ENCODE results near the gene TCF4. TPM values are rescaled to one million over a fixed set of nuclear protein-coding genes. Genes with fewer than 3 reads are reported as not detected.

Gene TCF4
- polyA plus RNA-seq, 4 donors: 55.7 to 78.2 (median 72.4) TPM

DNA sequence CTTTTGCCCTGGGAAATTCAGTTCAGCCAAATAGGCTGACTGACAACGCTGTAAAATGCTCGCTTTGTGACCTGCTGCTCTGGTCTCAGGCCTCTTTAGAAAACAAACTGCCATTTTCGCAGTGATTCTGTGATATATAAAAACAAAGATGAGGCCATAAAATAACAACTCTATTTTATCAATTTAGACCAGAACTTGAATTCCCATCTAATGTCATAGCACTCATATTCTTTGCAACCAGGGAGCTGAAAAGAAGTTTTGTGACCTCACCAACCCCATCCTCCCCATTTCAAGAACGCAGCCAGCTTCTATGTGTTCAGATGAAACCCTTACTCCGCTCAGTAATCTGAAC, 40.3 kb downstream of the TCF4 start:
- no peak for DNase-seq (ENCODE audit: low read depth in 4 of 4, low spot score in 3 of 4)

DNA sequence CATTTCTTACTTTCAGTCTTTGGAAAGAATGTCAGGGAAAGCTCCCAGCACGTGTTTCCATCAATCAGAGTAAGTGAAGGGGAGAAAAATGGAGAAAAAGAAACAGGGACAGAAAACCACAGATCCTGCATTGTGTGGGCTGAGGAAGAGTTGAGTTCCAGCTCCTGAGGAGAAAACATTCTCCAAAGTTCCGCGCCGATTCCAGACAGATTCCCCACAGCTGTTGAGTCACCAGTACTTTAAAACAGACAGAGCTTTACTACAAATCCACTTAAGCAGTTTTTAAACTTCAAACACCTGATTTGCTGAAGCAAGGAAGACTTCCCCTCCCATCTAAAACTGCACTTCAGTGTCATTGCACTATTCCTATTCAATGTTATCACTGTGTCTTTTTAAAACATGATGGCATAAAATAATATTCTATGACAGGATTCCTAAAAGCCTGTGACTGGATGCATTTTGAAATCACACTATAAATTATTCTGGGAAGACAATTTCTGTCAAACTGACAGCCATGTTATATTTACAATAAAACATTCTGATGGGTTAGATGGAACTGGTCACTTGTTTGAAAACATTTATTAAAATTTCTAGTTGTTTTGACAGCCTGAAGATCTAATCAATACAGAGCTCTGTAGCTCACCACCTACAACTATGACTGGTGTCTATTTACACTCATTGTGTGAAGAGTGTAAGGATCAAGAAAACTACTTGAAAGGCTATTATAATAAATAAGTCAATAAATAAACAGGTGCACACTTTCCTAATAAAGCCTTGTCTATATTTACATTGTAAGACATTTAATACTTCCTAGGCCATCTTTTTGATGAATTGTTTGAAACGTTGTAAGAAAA, 40.9 kb downstream of the TCF4 start:
- DNase-seq (ENCODE audit: low read depth in 4 of 4, low spot score in 3 of 4): peak in 2 of 4 donors; percentile 18 to 25

DNA sequence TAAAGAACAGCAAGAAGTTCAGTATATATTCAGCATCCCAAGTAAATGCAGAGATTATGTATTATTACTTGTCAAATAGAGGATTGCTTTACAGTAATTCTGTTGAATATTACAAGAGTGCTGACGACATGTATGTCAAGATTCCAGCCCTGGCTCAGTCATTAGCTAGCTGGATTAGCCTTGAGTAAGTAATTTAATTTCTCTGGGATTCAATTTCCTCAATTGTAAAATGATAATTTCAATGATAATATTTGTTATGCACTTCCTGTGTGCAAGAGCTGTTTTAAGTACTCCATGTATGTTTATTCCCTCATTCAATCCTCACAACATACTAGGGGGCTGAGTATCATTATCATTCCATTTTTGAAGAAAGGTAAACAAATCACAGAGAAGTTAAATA, 44.0 kb downstream of the TCF4 start:
- no peak for DNase-seq (ENCODE audit: low read depth in 4 of 4, low spot score in 3 of 4)

DNA sequence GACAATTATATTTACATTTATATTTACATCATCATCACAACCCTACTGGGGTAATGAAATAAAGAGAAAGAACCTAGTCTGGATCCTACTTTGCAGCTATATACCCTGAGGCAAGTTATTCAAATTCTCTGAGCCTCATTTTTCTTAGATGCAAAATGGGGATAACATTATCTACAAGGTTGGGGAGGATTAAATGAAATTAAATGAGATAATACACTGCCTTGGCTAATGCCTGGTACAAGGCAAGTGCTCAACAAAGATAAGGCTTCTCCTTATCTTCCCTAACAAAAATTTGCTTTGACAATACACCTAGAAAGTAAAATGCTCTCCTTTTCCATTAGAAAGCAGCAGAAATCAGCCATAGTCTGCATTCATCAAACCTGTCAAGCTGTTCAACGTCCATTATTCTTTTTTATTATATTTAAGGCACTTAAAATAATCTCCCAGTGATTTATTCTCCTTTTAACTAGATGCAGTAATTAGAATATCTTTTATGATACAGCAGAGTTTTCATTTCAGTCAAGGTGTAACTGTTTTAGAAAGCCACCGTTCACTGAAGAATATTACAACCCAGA, 44.8 kb downstream of the TCF4 start:
- DNase-seq (ENCODE audit: low read depth in 4 of 4, low spot score in 3 of 4): no peak

DNA sequence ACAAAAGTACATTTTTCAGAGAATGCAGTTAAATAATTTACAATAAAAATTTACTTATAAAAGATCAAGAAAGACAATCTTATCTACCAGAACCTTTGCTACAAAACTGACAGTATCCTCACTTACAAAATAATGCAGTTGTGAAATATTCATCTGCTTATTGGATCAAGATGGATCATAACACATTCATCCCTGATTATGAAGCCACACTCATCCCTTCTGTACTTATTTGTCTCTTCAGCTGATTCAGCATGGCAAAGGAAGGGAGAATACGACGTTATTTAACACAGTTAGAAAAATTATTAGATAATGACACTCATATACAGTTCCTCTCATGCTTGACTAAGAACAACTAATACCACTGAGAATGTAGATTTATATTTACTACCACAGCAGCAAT, 46.4 kb downstream of the TCF4 start:
- no peak for DNase-seq (ENCODE audit: low read depth in 4 of 4, low spot score in 3 of 4)

DNA sequence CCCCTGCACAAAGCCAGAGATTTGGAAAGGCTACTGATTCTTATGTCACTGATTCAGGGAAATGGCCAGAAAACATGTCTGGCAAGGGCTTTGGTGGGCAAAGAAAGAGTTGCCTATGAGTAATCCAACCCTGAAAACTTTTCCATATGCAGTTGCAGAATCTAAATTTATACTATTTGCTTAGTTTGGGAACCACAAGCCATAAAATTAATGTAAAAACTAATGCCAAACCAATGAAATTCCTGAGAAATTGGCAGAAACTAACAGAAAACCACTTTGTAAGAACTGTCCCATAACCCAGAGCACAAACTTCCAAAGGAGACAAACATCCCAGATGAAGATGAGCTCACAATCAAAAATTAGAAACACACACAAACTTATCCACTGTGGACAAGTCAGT, 48.8 kb downstream of the TCF4 start:
- no peak for DNase-seq (ENCODE audit: low read depth in 4 of 4, low spot score in 3 of 4)

DNA sequence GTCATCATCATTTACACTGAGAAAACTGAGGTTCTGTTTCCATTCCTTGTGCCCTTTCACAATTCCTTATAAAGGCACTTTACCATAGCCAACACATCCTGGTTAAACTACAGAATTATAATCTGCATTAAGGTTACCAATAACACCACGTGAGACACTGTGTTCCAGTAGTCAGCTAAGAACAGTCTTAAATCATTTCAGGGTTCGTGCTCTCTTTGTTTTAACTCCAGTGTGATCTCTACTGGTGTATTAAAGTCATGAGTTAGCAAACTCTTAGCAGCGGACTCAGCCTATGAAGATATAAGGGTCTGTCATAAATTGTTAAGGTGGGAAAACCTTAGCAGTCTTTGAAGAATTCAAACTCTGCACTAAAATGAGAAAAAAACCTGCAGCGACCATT, 53.0 kb downstream of the TCF4 start:
- DNase-seq (ENCODE audit: low read depth in 4 of 4, low spot score in 3 of 4): no peak

DNA sequence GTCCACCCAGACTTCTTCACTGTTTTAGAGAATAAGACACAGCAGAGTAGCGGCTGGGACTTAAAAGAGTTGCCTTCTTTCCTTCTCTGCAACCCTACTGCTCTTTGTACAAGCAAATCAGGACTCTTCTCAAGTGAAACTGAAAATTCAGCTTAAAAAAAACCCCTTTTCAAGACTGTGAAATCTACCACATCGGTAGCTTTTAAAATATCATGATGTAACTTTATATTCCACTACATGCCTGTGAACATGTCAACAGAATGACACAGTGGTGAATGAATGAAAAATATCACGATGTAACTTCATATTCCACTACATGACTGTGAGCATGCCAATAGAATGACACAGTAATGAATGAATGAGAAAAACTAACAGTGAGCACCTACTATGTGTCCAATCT, 53.4 kb downstream of the TCF4 start:
- no peak for DNase-seq (ENCODE audit: low read depth in 4 of 4, low spot score in 3 of 4)

DNA sequence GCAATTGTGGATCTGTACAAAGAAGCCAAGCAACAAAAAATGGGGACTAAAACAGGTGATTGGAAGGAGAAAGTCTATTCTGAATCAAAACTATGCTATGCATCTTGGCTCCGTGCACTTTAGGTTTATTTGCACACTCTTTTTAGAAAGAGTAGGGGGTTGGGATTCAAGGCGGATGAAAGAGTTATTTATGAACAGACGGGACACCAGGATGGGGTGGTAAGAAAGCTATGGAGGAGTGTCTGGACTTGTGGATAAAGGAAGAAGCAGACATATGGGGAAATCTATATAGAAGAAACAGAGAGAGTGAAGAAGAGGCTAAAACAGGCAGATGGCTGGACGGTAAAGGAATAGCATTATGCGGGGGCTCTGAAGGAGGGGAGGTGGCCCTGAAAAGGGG, 57.8 kb downstream of the TCF4 start:
- no peak for DNase-seq (ENCODE audit: low read depth in 4 of 4, low spot score in 3 of 4)

DNA sequence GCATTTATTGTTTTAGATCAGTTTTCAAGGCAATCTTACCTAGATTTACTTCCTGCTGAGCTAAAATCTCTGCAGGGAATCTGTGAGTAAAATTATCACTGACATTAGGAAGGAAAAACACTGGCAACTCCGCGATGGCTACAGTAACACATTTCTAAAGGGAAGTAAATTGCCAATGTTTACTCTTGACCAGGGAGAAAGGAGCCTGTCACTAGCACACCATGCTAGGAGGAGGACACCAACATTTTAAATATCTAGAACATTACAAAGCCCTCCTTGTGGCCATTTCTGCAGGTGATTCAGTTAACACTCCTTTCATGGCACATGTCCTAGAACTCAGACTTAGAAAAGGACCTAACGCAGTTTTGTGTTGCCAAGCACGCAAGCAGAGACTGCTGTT, 58.4 kb downstream of the TCF4 start:
- no peak for DNase-seq (ENCODE audit: low read depth in 4 of 4, low spot score in 3 of 4)

DNA sequence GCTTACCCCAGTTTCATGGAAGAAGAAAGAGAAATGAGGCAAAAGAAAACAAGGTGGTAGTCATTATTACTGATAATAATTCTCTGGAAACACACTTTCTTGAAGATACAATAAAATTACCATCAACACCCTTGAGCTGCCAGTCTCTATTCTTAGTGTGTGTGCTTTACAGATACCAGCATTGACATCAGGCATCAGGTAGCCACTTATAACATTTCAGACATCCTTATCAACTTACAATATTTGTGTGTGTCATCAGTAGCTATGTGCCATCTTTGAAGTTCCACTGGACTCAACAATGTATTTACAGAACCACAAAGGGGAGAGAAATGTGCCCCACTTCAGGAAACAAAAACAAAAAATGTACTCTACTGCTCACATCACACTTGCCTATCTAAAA, 62.1 kb downstream of the TCF4 start:
- no peak for DNase-seq (ENCODE audit: low read depth in 4 of 4, low spot score in 3 of 4)

DNA sequence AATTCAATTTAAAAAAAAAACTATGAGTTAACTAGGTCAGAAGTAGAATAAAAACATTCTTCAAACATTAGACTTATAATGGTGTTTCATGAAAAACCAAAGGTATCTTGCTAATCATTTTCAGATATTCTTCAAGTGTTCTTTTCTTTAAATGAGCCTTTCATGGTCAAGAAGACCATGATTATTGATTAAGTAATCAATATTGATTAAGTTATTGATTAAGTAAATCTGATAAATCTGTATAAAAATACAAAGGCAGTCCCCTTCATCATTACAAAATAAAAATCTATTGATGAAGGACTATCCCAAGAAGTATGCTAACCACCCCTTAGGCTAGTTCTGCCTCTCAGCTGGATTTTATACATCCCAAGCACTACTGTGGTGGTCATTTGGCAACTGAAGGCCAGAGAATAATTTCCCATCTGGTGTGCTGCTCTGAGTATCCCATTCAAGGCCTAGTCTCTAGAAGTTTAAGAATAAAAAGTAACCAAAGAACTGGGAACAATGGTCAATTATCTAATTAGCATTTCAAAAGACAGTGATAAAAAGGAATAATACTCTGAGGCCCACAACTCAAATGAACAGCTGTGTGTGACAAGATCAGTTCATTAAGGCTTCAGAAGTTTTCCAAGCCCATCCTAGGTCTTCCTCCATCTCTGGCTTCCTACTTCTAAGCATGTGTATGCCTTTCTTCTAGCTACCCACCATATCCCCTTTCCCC, 63.5 kb downstream of the TCF4 start:
- DNase-seq (ENCODE audit: low read depth in 4 of 4, low spot score in 3 of 4): no peak

DNA sequence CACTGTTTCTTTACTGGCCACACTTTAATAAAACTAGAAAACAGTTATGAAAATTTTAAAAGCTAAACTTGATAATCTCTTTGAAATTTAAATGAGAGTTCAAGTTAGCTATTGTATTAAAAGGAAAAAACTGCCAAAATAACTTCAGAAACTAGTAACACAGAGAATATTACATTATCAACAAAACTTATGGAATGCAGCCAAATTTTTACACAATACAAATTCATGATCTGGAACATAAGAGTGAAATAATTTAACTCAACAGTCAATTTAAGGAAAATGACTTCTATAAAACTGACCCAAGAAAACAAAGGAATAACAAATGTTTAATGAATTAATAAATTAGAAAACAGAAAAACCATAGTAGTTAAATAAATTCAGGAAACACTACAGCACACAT, 65.0 kb downstream of the TCF4 start:
- no peak for DNase-seq (ENCODE audit: low read depth in 4 of 4, low spot score in 3 of 4)

DNA sequence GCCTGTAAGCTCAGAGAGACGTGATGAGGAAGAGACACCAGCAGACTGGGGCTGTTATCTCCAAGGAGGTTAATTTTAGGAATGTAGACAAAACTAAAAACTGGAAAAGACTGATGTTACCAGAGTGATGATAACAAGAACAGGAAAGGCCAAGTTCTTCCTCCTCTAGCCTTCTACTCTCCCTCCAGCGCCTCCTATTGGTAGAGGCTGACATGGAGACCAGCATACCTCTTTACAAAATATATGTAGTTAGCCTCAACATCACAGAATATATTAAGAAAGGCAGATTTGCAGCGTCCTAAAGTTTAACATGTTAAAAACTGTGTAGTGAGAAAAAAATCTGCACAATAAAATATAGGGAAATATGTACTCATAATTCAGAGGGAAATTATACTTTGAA, 66.0 kb downstream of the TCF4 start:
- no peak for DNase-seq (ENCODE audit: low read depth in 4 of 4, low spot score in 3 of 4)

DNA sequence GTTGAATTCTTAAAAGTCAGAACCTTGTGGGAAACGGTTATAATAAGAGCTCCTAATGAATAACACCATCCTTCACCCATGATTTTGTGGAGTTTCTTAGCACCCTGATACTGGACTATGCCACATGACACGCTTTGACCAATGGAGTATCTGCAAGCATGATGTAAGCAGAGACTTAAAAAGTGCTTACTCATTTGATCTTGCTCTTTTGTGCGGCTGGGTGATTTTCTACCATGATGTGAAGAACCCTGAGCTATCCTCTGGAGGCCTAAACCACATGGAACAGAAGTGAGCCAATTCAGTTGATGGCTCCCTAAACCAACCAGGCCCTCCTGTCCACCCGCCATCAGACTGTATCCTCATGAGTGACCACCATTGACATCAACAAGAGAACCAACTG, 70.9 kb downstream of the TCF4 start:
- no peak for DNase-seq (ENCODE audit: low read depth in 4 of 4, low spot score in 3 of 4)

DNA sequence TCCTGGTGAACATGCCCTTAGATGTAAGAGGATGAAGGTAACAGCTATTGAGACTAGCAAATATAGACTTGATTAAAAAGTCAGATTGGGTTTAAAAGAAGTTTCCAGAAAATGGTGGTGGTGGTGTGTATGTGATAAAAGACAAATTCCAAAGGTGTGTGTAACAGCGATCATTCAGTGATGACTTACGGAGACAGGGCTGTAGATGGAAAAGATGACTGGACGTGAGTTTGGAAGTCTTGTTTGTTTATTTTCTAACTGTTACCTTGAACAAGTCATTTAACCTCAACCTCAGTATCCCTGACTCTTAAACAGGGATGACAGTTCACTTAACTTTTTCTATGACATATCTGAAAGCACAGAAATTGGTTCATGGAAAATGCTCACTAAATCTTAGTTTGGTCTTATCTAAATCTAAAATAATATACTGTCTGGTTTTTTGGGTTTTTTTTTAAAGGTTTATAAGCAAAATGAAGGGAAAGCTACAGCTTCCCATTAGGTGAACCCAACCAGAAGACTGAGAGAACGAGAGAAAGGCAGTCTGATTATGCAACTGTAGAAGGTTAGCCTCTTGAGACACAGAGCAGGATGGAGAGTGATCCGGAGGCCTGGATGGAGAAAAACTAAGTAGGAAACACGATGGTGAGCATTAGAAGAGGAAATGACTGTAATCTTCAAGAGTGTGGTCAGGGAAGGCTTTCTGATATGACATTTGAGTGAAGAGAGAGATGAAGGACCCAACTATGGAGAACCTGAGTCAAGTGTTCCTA, 71.9 kb downstream of the TCF4 start:
- no peak for DNase-seq (ENCODE audit: low read depth in 4 of 4, low spot score in 3 of 4)

DNA sequence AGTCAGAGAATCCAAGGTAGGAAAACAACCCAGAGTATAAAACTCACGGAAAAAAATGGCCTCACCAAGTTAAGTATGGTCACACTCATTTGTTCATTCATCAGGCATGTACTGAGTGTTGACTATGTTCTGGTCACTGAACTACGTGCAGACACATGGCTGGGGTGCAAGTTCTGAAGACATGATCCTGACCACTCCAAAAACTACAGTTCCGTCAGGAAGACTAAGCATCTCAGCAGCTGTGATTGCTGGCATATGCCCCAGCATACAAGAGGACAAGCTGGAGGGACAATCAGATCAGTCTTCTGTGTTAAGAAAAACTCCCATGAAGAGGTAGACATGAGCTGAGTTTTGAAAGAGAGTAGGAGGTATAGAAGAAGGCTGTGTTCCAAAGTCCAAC, 72.8 kb downstream of the TCF4 start:
- no peak for DNase-seq (ENCODE audit: low read depth in 4 of 4, low spot score in 3 of 4)

DNA sequence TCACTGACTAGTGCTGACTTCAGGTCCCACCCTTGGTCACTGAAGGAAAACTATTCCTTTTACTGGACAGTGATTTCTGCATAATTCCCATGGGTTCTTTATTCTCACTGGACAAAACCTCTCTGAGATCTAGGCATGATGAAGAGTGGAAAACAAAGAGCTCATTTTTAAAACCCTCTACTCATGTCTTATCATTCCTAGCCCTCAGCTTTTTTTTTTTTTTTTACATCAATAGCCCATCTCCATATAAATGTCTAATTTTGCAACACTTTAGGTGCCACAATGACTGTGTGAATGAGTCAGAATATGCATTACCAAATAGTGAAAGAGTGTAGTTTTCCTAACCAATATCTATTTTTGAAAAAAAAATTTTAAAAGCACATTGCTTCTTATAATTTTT, 74.8 kb downstream of the TCF4 start:
- no peak for DNase-seq (ENCODE audit: low read depth in 4 of 4, low spot score in 3 of 4)

DNA sequence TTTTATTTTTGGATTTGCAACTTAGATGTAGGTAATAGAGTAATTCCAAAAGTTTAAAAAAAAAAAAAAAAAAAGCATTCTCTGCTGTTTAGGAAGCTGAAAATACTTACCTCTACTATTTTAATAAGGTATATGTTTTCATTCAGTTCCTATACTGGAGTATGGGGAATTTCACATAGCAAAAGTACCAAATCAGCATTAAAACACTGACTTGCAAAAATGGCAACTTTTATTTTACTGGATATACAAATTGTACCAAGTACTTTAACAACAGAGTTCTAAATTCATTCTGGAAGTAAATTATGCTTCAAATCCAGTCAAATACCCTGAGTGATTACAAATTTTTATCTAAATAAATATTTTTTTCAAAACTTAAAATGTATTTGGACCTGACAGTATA, 76.7 kb downstream of the TCF4 start:
- no peak for DNase-seq (ENCODE audit: low read depth in 4 of 4, low spot score in 3 of 4)

DNA sequence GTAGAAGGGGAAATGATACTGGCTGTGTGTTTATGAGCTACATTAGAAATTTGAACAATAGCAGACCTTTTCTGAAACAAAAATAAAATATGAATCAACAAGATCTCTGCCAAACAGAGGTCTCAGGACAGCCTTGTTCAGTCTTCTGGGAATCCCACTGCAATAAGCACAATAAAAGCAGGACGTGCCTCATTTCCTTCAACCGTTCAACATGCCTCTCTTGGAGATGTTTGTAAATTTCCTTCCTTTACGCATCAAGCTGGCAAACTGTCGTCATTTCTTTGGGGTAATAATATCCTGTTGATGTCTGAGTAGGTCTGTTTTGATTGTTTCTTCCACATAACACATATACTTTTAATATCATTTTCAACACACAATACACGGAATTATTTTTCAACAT, 77.2 kb downstream of the TCF4 start:
- peak in 1 of 4 donors; percentile 25 for DNase-seq (ENCODE audit: low read depth in 4 of 4, low spot score in 3 of 4)

DNA sequence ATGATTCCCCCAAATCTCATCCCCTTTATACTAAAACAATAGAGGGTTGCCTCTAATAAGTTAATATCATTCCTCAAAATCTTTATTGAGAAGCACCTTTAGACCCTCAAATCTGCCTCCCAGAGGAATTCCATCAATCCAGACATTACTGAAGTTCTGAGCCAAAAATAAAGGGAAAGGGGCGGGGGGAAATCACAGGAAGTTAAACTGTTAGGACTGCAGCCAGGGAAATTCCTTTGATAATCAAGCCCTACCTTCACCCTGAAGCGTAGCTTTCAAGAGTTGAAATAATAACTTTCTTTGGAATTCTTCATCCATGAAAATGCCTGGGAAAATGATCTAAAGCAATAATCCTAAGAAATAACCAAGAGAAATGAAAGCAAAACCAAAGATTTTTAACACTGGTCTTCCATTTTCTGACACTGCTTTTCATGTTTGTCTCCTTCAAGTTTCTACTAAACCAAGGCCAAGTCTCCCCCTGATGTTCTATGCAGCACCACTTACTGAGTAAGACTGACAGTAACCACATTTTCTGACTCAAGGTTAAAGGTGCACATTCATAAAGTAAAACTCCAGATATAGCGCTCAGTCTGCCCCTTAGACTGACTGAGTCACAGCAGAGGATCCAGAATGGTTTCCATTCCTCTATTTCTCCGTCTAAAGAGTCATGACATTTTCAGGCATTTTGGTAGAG, 78.2 kb downstream of the TCF4 start:
- DNase-seq (ENCODE audit: low read depth in 4 of 4, low spot score in 3 of 4): peak in 1 of 4 donors; percentile 37

Measured in right renal pelvis (tissue), 4 donors.